Activated naive CD8-positive, alpha-beta T cell treated with anti-CD3 and anti-CD28 coated beads, Interleukin-2, amount 50 U/mL, for 24 hours (primary cell): ENCODE data around the gene TYRP1.
"Not testable (repeated sequence)": the region's sequence is repeated elsewhere in the genome, so short reads cannot be mapped to it uniquely, and the experiment has no call there.

Source experiments
- ATAC-seq: fragments of 150-1000 bp; cut with Tn5 transposase; one replicate; pipeline ENCODE4 v1.10.0; 2021
- DNase-seq: peaks from one replicate; pipeline ENCODE4 v3.0.0; 2021
- H3K27ac Mint-ChIP-seq: one replicate; pipeline ENCODE4 v1.8.0; 2021; ENCODE audit warnings: mild to moderate bottlenecking, mixed read lengths
- H3K27me3 Mint-ChIP-seq: one replicate; pipeline ENCODE4 v1.8.0; 2021; ENCODE audit warnings: mixed read lengths
- H3K36me3 Mint-ChIP-seq: one replicate; pipeline ENCODE4 v1.8.0; 2021; ENCODE audit warnings: low read depth, mixed read lengths
- H3K4me1 Mint-ChIP-seq: one replicate; pipeline ENCODE4 v1.8.0; 2021; ENCODE audit warnings: mixed read lengths
- H3K4me3 Mint-ChIP-seq: one replicate; pipeline ENCODE4 v1.8.0; 2021; ENCODE audit warnings: mild to moderate bottlenecking, moderate library complexity, mixed read lengths
- H3K9me3 Mint-ChIP-seq: one replicate; pipeline ENCODE4 v1.8.0; 2021; ENCODE audit warnings: mixed read lengths

TYRP1 gene, protein sequence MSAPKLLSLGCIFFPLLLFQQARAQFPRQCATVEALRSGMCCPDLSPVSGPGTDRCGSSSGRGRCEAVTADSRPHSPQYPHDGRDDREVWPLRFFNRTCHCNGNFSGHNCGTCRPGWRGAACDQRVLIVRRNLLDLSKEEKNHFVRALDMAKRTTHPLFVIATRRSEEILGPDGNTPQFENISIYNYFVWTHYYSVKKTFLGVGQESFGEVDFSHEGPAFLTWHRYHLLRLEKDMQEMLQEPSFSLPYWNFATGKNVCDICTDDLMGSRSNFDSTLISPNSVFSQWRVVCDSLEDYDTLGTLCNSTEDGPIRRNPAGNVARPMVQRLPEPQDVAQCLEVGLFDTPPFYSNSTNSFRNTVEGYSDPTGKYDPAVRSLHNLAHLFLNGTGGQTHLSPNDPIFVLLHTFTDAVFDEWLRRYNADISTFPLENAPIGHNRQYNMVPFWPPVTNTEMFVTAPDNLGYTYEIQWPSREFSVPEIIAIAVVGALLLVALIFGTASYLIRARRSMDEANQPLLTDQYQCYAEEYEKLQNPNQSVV

DNA sequence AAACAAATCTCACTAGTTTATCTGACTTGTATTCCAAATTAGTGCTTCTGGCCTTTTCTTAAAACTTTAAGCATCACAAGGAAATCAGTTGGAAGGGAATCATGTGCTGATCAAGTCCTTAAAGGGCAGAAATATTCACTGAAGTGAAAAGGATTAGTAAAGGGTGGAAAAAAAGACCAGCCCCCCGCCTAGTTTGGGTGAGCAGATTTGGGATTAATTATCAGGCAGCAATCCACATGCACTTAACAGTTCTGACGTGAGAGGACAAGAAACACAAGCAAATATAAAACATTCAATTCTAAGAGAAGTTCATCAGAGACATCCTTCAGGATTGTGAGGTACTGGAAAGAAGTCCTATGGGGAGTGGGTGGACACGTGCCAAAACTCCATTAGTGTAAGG is at the start of gene TYRP1:
TSS of gene TYRP1 (plus strand) at position 245 of the 400 bp plus-strand sequence. CDS start 612 bp downstream, outside the sequence.
- H3K27ac Mint-ChIP-seq, result no peak within 1 kb of the TSS
- no peaks in the 10 kb centered on the region for H3K4me1 Mint-ChIP-seq
- no peak within 1 kb of the TSS for H3K4me3 Mint-ChIP-seq
- no peak for ATAC-seq
- DNase-seq, result no peak
- no peaks in the 10 kb centered on the region for H3K27me3 Mint-ChIP-seq
- peaks cover 18% of the 10 kb centered on the region for H3K9me3 Mint-ChIP-seq
- H3K36me3 Mint-ChIP-seq, result no peaks in the 10 kb centered on the region

DNA sequence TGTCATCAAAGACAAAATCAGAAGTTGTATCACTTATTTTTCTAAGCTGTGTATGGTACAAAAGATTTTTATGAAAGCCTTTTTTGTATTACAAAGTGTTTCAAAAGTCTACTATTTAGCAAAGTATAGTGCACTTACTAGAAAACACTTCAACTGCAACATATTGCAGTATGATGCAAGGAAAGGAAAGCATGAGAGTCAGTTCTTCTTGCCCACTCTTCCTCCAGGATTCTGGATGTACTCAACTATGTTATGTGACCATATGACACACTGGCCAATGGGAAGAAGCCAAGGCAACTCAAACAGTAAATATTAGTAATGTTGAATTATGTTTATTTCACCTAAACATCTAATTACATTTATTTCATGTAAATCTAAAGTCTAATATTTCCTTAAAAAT is 49.5 kb upstream of the TYRP1 start:
- H3K27me3 Mint-ChIP-seq, result no peaks in the 10 kb centered on the region
- ATAC-seq, result no peak
- H3K27ac Mint-ChIP-seq, result no peak overlapping the region
- no peak for DNase-seq
- no peaks in the 10 kb centered on the region for H3K36me3 Mint-ChIP-seq
- no peak overlapping the region for H3K4me3 Mint-ChIP-seq
- H3K9me3 Mint-ChIP-seq, result peaks cover 5% of the 10 kb centered on the region
- H3K4me1 Mint-ChIP-seq, result no peaks in the 10 kb centered on the region

DNA sequence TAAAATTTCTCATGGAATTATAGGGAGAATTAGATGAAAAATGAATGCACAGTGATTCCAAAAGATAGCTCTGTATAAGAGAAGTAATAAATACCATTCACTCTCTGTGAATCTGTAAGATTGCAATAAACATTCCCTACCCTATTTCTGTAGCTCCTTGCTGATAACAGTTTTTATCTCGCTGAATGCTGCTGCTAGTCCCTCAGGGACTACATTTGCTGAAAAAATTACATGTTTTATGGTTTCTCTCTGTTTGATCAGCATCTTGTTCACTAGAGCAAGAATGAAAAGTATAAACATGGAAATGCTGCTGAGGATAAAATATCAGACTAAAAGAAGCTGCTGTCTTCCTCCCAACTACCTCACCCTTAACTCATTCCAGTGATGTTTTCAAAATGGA is 44.3 kb upstream of the TYRP1 start:
- DNase-seq, result no peak
- H3K27me3 Mint-ChIP-seq, result no peaks in the 10 kb centered on the region
- no peaks in the 10 kb centered on the region for H3K4me1 Mint-ChIP-seq
- no peak overlapping the region for H3K4me3 Mint-ChIP-seq
- H3K9me3 Mint-ChIP-seq, result peaks cover 5% of the 10 kb centered on the region
- H3K36me3 Mint-ChIP-seq, result no peaks in the 10 kb centered on the region
- no peak for ATAC-seq
- H3K27ac Mint-ChIP-seq, result no peak overlapping the region

DNA sequence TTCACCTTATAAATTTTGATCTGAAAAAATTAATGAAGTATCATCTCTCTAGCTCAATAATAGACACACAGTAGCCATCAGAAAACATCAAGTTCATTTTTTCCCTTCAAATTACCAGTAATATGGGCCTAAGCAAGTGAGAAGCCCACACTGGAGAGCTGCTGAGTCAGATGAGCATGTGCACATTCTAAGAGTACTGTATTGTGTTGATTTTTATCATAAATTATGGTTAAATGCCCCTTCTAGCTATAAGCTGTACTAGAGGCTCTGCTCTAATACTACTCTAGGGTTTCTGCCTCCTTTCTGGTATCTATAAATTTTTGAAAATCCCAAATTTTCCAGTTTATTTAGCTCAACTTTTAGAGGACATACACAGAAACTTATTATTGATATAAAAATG is 42.1 kb upstream of the TYRP1 start:
- Mint-ChIP-seq H3K27me3 (no peaks in the 10 kb centered on the region), H3K4me1 (no peaks in the 10 kb centered on the region), H3K36me3 (no peaks in the 10 kb centered on the region), H3K9me3 (peaks cover 8% of the 10 kb centered on the region), H3K4me3 (no peak overlapping the region), H3K27ac (no peak overlapping the region)
- ATAC-seq, result no peak
- DNase-seq, result no peak

DNA sequence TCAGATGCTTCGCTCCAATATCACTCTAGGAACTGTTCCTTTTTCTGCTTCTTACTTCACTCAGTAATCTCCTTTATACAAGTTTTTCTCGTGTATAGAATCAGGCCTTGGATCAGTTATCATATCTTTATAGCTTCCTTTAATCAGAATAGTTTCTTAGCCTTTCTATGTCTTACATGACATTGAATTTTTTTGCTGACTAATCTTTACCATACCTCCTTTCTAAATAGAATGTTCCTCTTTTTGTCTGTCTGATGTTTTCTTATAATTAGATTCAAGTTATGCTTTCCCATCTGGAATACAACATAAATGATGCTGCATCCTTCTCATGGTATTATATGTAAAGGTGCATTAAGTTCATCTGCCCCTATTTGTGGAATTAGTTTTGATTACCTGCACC is 40.2 kb upstream of the TYRP1 start:
- Mint-ChIP-seq H3K27ac (no peak overlapping the region), H3K4me3 (no peak overlapping the region)
- no peak for ATAC-seq

DNA sequence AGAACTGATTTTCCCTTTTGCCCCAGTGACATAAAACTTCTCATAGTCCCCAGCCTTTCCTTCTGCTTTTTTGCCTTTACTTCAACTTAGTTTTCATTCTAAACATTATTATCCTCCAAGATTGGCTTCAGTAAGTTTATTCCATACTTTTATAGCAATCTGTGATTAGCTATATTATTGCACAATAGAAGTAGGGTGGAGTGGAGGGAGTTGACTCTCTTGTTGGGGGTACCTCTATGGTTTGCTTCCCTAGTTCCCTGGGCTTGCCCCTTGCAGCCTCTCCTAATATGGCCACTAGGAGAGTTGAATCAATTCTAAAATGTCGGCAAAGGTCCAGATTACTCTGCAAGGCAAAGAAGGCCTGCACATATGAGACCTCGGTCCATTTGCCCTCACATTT is 36.4 kb upstream of the TYRP1 start:
- Mint-ChIP-seq H3K4me1 (no peaks in the 10 kb centered on the region), H3K4me3 (no peak overlapping the region), H3K27ac (no peak overlapping the region), H3K36me3 (no peaks in the 10 kb centered on the region), H3K27me3 (no peaks in the 10 kb centered on the region), H3K9me3 (peaks cover 13% of the 10 kb centered on the region)
- ATAC-seq, result no peak
- no peak for DNase-seq

More for the DNA sequence above, 40.2 kb upstream of the TYRP1 start:
- Mint-ChIP-seq H3K27me3 (no peaks in the 10 kb centered on the region), H3K36me3 (no peaks in the 10 kb centered on the region), H3K4me1 (no peaks in the 10 kb centered on the region), H3K9me3 (peaks cover 4% of the 10 kb centered on the region)
- no peak for DNase-seq

DNA sequence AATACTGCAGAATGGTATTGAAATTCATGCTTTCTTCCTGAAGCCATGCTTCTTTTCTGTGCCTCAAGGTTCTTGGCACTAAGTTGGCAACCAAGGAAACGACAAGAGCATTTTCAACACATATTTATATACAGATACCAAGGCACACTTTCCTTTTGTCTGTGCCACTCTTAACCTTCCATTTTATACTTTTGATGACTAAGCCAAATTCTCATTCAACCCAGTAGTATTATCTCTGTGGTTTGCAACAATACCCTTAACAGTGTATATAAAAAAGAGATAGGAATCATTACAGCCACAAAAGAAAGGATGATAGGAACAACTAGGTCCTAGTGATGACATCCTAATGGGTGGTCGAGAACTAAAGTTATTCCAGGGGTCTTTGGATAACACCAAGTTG is 36.0 kb upstream of the TYRP1 start:
- no peaks in the 10 kb centered on the region for H3K4me1 Mint-ChIP-seq

DNA sequence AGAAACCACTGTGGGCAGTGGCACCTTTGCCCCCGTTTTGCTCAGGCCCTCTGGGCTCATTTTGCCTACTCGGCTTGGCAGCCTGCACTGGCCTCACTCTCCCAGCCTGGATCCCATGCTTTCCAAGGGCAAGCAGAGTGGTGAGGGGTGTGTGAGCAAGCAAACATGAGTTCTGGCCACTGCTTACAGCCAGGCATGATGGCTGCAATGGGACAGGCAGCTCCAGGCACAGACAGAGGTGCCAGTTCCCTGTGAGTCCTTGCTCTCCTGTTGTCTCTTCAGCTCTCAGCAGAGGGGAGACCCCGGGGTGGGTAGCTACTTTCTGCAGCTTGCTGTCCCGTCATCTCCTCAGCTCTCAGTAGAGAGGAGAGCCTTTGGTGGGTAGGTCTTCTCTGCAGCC is 35.2 kb upstream of the TYRP1 start:
- peaks cover 13% of the 10 kb centered on the region for H3K9me3 Mint-ChIP-seq

More for the DNA sequence above, 36.0 kb upstream of the TYRP1 start:
- H3K9me3 Mint-ChIP-seq, result peaks cover 13% of the 10 kb centered on the region
- no peak for ATAC-seq
- no peak overlapping the region for H3K4me3 Mint-ChIP-seq
- DNase-seq, result no peak
- H3K27me3 Mint-ChIP-seq, result no peaks in the 10 kb centered on the region
- H3K36me3 Mint-ChIP-seq, result no peaks in the 10 kb centered on the region
- H3K27ac Mint-ChIP-seq, result no peak overlapping the region

DNA sequence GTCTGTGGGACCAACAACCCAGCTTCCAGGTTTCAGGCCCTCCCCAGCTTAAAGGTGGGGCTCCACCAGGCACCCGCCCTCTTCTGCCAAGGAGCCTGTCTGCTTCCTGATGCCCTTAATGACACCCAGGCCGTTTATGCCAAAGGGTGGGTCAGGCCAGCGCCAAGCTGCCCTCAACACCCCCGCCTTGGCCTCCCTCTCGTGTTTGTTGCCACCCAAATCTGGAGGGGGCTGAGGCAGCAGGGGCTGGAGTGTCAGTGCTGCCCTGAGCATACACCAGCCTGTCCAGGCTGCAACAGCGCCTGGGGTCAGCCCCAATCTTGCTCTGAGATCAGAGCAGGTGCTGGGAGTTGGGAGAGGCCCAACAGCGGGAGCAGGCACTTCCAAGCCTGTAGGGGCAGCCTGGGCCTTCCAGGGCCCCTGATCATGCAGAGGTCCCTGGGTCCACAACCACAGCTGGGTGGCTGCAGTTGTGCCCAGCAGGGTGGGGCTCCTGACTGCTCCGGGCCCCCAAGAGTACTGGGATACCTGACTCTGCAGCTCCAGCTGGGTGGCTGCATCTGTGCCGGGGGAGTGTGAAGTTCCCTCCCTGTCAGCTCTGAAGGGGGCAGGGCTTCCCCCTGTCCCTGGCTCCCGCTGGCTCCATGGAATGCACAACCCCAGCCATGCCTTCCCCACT is 34.5 kb upstream of the TYRP1 start:
- no peaks in the 10 kb centered on the region for H3K4me1 Mint-ChIP-seq
- H3K9me3 Mint-ChIP-seq, result peaks cover 13% of the 10 kb centered on the region
- no peaks in the 10 kb centered on the region for H3K36me3 Mint-ChIP-seq
- no peaks in the 10 kb centered on the region for H3K27me3 Mint-ChIP-seq
- no peak overlapping the region for H3K4me3 Mint-ChIP-seq
- DNase-seq, result no peak
- no peak for ATAC-seq
- no peak overlapping the region for H3K27ac Mint-ChIP-seq

More for the DNA sequence above, 35.2 kb upstream of the TYRP1 start:
- Mint-ChIP-seq H3K4me3 (no peak overlapping the region), H3K36me3 (no peaks in the 10 kb centered on the region), H3K27ac (no peak overlapping the region), H3K27me3 (no peaks in the 10 kb centered on the region), H3K4me1 (no peaks in the 10 kb centered on the region)
- ATAC-seq (no peak), DNase-seq (no peak)

DNA sequence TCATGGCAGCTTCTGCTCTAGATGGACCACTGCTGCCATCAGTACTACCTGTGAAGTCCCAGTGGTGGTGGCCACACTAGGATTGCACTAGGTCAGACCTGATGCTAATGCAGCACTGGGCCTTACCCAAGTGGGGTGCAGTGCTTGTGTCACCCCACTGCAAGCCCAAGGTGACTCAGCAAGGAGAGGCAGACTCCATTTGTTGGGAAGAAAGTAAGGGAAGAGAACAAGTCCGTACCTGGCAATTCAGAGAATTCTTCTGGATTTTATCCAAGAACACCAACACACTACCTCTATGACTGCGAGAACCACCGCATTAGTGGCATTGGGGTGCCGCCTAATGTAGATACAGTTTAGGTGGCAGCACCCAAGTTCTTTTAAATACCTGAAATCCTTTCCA is 34.0 kb upstream of the TYRP1 start:
- no peak for DNase-seq
- H3K36me3 Mint-ChIP-seq, result no peaks in the 10 kb centered on the region
- no peaks in the 10 kb centered on the region for H3K4me1 Mint-ChIP-seq

DNA sequence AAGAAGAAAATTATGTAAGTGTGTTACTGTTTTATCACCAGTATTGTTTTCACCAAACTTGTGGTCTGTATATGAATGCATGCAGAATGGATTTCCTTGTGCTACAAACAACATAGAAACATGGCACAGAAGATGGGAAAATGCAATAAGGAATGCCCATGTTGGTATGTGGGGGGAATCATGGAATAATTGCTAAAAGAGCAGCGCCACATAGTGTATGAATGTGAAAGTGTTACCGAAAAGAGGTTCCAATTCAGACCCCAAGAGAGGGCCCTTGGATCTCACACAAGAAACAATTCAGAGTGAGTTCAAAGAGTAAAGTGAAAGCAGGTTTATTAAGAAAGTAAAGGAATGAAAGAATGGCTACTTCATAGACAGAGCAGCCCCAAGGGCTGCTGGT is 26.4 kb upstream of the TYRP1 start:
- H3K4me3 Mint-ChIP-seq, result no peak overlapping the region
- H3K27ac Mint-ChIP-seq, result no peak overlapping the region
- H3K36me3 Mint-ChIP-seq, result no peaks in the 10 kb centered on the region
- H3K9me3 Mint-ChIP-seq, result peaks cover 5% of the 10 kb centered on the region
- H3K4me1 Mint-ChIP-seq, result no peaks in the 10 kb centered on the region
- DNase-seq (no peak), ATAC-seq (no peak)
- H3K27me3 Mint-ChIP-seq, result no peaks in the 10 kb centered on the region

More for the DNA sequence above, 34.0 kb upstream of the TYRP1 start:
- H3K9me3 Mint-ChIP-seq, result peaks cover 13% of the 10 kb centered on the region
- H3K27me3 Mint-ChIP-seq, result no peaks in the 10 kb centered on the region
- H3K27ac Mint-ChIP-seq, result no peak overlapping the region
- H3K4me3 Mint-ChIP-seq, result no peak overlapping the region
- no peak for ATAC-seq

DNA sequence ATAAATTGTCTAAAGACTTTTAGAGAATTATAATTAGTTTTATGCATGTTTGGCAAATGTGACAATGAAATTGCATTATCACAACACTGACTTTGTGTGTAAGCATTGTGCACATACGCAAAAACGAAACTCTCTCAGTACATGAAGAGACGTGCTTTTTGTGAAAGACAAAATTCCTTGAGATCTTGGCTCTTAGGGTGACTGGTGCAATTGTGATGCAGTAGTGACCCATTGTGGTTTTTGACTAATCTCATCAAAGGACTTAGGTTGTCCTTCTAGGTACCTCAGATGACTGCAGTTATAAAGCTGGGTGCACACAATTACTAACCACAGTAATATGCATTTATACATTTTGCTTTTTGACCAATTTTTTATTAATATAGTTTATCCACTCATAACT is 25.3 kb upstream of the TYRP1 start:
- H3K4me1 Mint-ChIP-seq, result no peaks in the 10 kb centered on the region
- peaks cover 5% of the 10 kb centered on the region for H3K9me3 Mint-ChIP-seq
- H3K36me3 Mint-ChIP-seq, result no peaks in the 10 kb centered on the region
- no peaks in the 10 kb centered on the region for H3K27me3 Mint-ChIP-seq
- no peak overlapping the region for H3K27ac Mint-ChIP-seq
- ATAC-seq (no peak), DNase-seq (no peak)
- no peak overlapping the region for H3K4me3 Mint-ChIP-seq

DNA sequence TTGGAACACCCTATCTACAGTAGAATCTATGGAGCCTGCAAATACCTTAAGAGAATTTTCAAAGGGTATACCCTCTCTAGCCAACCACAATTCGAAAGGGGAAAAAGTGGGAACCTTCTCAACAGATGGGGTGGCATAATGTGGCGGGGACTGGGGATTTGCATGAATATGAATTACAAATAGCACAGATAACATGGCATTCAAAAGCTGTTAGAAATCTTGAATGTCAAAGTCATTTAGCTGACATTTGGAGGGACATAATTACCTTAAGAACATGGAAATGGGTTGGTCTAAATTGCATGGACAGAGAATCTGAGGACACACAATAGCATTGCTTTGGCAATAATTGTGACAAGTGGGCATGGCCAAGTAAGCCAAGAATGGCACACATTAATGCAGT is 23.2 kb upstream of the TYRP1 start:
- H3K27ac Mint-ChIP-seq, result no peak overlapping the region
- no peaks in the 10 kb centered on the region for H3K27me3 Mint-ChIP-seq
- H3K4me3 Mint-ChIP-seq, result no peak overlapping the region
- DNase-seq (no peak), ATAC-seq (no peak)
- peaks cover 5% of the 10 kb centered on the region for H3K9me3 Mint-ChIP-seq
- no peaks in the 10 kb centered on the region for H3K36me3 Mint-ChIP-seq
- no peaks in the 10 kb centered on the region for H3K4me1 Mint-ChIP-seq

DNA sequence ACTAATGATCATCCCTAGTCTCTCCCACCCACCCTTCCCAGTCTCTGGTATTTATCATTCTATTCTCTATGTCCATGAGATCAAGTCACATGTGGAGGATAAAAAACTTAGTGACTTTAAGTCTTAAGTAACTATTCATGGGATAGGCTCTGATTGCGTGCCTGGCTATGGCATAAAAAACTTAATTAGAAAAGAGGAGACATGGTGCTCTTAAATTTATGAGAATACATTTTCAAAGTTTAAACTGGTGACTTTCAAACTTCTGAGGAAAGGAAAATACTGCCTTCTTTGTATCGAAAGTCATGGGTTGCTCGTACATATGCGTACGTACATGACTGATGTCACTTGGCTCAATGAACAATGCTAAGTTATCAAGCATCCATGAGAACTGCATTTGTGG is 18.2 kb upstream of the TYRP1 start:
- Mint-ChIP-seq H3K27ac (no peak overlapping the region), H3K4me3 (no peak overlapping the region), H3K4me1 (no peaks in the 10 kb centered on the region), H3K27me3 (no peaks in the 10 kb centered on the region), H3K36me3 (no peaks in the 10 kb centered on the region), H3K9me3 (no peaks in the 10 kb centered on the region)
- DNase-seq (no peak), ATAC-seq (no peak)

DNA sequence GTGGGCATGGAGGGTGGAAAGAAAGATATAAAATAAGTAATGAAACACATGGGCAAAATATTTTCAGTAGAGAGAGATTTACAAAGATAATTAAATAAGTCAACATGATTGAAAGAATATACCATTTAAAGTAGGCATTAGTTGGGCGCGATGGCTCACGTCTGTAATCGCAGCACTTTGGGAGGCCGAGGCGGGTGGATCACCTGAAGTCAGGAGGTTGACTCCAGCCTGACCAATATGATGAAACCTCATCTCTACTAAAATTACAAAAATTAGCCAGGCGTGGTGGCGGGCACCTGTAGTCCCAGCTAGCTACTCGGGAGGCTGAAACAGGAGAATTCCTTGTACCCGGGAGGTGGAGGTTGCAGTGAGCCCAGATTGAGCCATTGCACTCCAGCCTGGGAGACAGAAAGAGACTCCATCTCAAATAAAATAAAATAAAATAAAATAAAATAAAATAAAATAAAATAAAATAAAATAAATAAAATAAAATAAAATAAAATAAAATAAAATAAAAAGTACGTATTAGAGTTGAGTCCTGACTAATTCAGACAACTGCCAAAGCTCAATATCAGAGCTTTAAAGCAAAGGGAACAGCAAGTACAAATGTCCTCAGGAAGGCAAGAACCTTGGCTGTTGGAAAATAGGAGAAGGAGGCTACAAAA is 15.6 kb upstream of the TYRP1 start:
- H3K27me3 Mint-ChIP-seq, H3K4me1 Mint-ChIP-seq, H3K4me3 Mint-ChIP-seq, DNase-seq, H3K9me3 Mint-ChIP-seq, H3K27ac Mint-ChIP-seq, ATAC-seq, H3K36me3 Mint-ChIP-seq: not testable (repeated sequence)
